Naive thymus-derived CD8-positive, alpha-beta T cell (primary cell): ENCODE results near the gene CRTC1. TPM values are rescaled to one million over a fixed set of nuclear protein-coding genes. Genes with fewer than 3 reads are reported as not detected.

Source experiments
- ATAC-seq, 2 donors: fragments of 150-1000 bp; cut with Tn5 transposase in 1 of 2; sonication (Bioruptor Pico), chemical (Tn5 transposase) in 1 of 2; 1 replicate in 1 of 2; 2 replicates in 1 of 2; pipeline ENCODE4 v1.10.0; 2021; ENCODE audit warnings: mild to moderate bottlenecking in 2 of 2, moderate library complexity in 2 of 2
- POLR2A ChIA-PET: fragments of 350-600 bp; sonication (Branson Sonifier 250); formaldehyde crosslinking; loops from one replicate; lab custom pipeline; 2021; ENCODE audit warnings: antibody characterized with exemption; lab: Charles Lee
- DNase-seq, 10 donors: peaks; one replicate each; pipeline versions ENCODE4 v3.0.0 to v3.0.0-alpha.2; 2020 to 2022
- H3K27ac Mint-ChIP-seq, 10 donors: one replicate each; pipeline ENCODE4 v1.8.0; 2020 to 2022; ENCODE audit warnings: mild to moderate bottlenecking in 10 of 10, mixed read lengths in 10 of 10, moderate library complexity in 4 of 10, inconsistent platforms in 1 of 10
- H3K27me3 Mint-ChIP-seq, 5 donors: one replicate each; pipeline ENCODE4 v1.8.0; 2021 to 2022; ENCODE audit warnings: mixed read lengths in 5 of 5
- H3K36me3 Mint-ChIP-seq, 3 donors: one replicate each; pipeline ENCODE4 v1.8.0; 2020 to 2022; ENCODE audit warnings: mixed read lengths in 3 of 3, mild to moderate bottlenecking in 2 of 3, inconsistent platforms in 1 of 3
- H3K4me1 Mint-ChIP-seq, 4 donors: one replicate each; pipeline ENCODE4 v1.8.0; 2021 to 2022; ENCODE audit warnings: mixed read lengths in 4 of 4
- H3K4me3 Mint-ChIP-seq, 10 donors: one replicate each; pipeline ENCODE4 v1.8.0; 2020 to 2022; ENCODE audit warnings: mild to moderate bottlenecking in 10 of 10, mixed read lengths in 10 of 10, moderate library complexity in 6 of 10, inconsistent platforms in 1 of 10
- H3K9me3 Mint-ChIP-seq, 9 donors: one replicate each; pipeline ENCODE4 v1.8.0; 2020 to 2022; ENCODE audit warnings: mixed read lengths in 9 of 9, mild to moderate bottlenecking in 3 of 9, inconsistent platforms in 1 of 9, moderate library complexity in 1 of 9
- polyA plus RNA-seq, 3 donors: library from polyadenylated mRNA; unstranded; fragments of 300-500 nt; fragmentation: Illumina TruSeq; gene quantifications; one replicate each; pipeline ENCODE4 v1.2.3, GENCODE V29; 2021
- total RNA-seq, 8 experiments: library from RNA in 2 of 8; stranded (reverse) in 2 of 8; gene quantifications; one replicate each; pipeline ENCODE4 v1.2.3 and lab custom pipeline; 2021 to 2026

Gene CRTC1
- total and polyA plus RNA-seq, 5 experiments from 2014 or later = 1.2 to 25.7 (median 2.0) TPM

DNA sequence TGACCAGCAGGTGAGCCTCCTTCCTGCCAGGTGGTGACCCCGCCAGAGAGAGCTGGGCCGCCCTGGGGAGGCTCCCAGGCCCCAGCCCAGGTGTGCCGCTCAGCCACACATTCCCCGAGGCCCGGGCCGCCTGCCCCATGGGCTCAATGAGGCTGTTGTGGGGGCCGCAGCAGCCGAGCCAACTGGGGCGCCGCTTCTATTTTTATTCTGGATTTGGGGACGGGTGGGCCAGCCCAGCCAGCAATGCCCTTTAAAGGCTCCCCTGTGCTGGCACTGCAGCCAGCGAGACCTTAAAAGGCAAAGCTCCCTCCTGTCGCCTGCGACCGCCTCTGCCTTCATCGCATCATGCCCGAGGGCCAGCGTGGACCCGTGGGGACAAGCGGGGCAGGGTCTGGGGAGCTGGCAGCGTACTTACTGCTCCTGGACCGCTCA, 17.7 kb upstream of the CRTC1 start:
- Mint-ChIP-seq H3K4me1 (peaks cover 19 to 33% (median 25%) of the 10 kb centered on the region in 4 donors), H3K9me3 (no peaks in the 10 kb centered on the region), H3K36me3 (peaks cover 0 to 22% (median 7%) of the 10 kb centered on the region in 3 donors), H3K27me3 (no peaks in the 10 kb centered on the region), H3K4me3 (peak overlapping the region in 1 of 10 donors; percentile 10), H3K27ac (peak overlapping the region in 2 of 10 donors; percentile 24 to 59)
- ATAC-seq (no peak), DNase-seq (no peak)
- POLR2A ChIA-PET = no interaction called here

DNA sequence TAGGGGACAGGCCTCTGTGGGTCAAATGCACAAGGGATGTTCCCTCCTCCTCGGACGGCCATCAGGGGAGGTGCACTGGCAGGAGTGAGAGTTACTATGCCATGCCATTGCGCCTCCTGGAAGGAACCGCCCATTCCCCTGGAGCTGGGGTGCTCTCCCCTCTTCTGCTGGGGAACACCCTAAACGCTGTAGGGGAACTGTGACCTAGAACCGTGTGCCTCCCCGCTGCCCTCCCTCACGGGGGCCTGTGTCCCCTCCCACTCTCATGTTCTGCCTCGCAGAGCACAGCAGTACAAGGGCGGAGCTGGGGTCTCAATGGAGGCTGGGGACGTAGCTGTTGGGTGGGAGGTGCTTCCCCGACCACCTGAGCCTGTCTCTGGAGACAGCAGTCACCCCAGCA, 17.2 kb upstream of the CRTC1 start:
- Mint-ChIP-seq H3K9me3 (no peaks in the 10 kb centered on the region), H3K36me3 (peaks cover 0 to 22% (median 7%) of the 10 kb centered on the region in 3 donors), H3K27me3 (no peaks in the 10 kb centered on the region), H3K27ac (peak overlapping the region in 2 of 10 donors; percentile 24 to 59), H3K4me1 (peaks cover 17 to 32% (median 22%) of the 10 kb centered on the region in 4 donors), H3K4me3 (peak overlapping the region in 2 of 10 donors; percentile 10 to 24)
- POLR2A ChIA-PET = no interaction called here
- ATAC-seq (no peak), DNase-seq (no peak)

DNA sequence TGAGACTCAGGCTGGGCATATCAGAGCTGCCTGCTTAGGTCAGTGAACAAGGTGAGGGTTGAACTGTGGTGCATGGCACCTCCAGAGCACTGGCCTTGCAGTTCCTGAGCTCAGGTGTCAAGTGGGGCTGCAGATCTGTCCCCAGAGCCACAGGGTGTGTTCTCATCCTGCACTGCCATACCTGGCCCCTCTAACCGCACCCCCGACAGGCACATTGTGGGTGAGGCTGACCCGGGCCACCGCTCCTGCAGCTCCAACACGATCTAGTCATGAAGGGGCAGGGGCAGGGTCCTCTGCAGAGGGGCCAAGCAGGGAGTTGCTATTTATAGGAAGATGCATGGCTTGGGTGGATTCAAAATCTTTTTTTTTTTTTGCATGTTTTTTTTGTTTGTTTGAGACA, 16.7 kb upstream of the CRTC1 start:
- ATAC-seq (no peak), DNase-seq (no peak)
- H3K36me3 Mint-ChIP-seq = peaks cover 0 to 22% (median 7%) of the 10 kb centered on the region in 3 donors
- no peak overlapping the region for H3K4me3 Mint-ChIP-seq
- H3K4me1 Mint-ChIP-seq = peaks cover 14 to 32% (median 19%) of the 10 kb centered on the region in 4 donors
- peak overlapping the region in 1 of 10 donors; percentile 38 for H3K27ac Mint-ChIP-seq
- no peaks in the 10 kb centered on the region for H3K27me3 Mint-ChIP-seq
- no peaks in the 10 kb centered on the region for H3K9me3 Mint-ChIP-seq
- POLR2A ChIA-PET = no interaction called here

DNA sequence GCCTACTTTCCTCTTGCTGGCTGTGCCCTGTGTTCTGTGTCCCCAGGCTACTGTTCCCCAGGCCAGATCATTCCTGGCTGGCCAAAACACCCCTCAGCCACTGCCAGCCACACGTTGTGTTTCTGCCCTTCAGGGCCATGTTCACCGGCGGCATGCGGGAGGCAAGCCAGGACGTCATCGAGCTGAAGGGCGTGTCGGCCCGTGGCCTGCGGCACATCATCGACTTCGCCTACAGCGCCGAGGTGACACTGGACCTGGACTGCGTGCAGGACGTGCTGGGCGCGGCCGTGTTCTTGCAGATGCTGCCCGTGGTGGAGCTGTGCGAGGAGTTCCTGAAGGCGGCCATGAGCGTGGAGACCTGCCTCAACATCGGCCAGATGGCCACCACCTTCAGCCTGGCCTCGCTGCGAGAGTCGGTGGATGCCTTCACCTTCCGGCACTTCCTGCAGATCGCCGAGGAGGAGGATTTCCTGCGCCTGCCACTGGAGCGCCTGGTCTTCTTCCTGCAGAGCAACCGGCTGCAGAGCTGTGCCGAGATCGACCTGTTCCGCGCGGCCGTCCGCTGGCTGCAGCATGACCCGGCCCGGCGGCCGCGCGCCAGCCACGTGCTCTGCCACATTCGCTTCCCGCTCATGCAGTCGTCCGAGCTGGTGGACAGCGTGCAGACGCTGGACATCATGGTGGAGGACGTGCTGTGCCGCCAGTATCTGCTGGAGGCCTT, 15.8 kb upstream of the CRTC1 start:
- no peak overlapping the region for H3K4me3 Mint-ChIP-seq
- ATAC-seq (no peak), DNase-seq (no peak)
- no peaks in the 10 kb centered on the region for H3K9me3 Mint-ChIP-seq
- H3K27ac Mint-ChIP-seq = peak overlapping the region in 1 of 10 donors; percentile 20
- POLR2A ChIA-PET = no interaction called here
- H3K36me3 Mint-ChIP-seq = peaks cover 0 to 25% (median 7%) of the 10 kb centered on the region in 3 donors
- H3K27me3 Mint-ChIP-seq = no peaks in the 10 kb centered on the region
- H3K4me1 Mint-ChIP-seq = peaks cover 10 to 29% (median 19%) of the 10 kb centered on the region in 4 donors

DNA sequence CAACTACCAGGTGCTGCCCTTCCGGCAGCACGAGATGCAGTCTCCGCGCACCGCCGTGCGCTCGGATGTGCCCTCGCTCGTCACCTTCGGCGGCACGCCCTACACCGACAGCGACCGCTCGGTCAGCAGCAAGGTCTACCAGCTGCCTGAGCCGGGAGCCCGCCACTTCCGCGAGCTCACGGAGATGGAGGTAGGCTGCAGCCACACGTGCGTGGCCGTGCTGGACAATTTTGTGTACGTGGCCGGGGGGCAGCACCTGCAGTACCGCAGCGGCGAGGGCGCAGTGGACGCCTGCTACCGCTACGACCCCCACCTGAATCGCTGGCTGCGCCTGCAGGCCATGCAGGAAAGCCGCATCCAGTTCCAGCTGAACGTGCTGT, 15.2 kb upstream of the CRTC1 start:
- Mint-ChIP-seq H3K4me1 (peaks cover 10 to 27% (median 16%) of the 10 kb centered on the region in 4 donors), H3K27me3 (no peaks in the 10 kb centered on the region), H3K9me3 (no peaks in the 10 kb centered on the region), H3K27ac (no peak overlapping the region), H3K4me3 (no peak overlapping the region), H3K36me3 (peaks cover 0 to 25% (median 7%) of the 10 kb centered on the region in 3 donors)
- DNase-seq = no peak
- POLR2A ChIA-PET = no interaction called here
- ATAC-seq = no peak

DNA sequence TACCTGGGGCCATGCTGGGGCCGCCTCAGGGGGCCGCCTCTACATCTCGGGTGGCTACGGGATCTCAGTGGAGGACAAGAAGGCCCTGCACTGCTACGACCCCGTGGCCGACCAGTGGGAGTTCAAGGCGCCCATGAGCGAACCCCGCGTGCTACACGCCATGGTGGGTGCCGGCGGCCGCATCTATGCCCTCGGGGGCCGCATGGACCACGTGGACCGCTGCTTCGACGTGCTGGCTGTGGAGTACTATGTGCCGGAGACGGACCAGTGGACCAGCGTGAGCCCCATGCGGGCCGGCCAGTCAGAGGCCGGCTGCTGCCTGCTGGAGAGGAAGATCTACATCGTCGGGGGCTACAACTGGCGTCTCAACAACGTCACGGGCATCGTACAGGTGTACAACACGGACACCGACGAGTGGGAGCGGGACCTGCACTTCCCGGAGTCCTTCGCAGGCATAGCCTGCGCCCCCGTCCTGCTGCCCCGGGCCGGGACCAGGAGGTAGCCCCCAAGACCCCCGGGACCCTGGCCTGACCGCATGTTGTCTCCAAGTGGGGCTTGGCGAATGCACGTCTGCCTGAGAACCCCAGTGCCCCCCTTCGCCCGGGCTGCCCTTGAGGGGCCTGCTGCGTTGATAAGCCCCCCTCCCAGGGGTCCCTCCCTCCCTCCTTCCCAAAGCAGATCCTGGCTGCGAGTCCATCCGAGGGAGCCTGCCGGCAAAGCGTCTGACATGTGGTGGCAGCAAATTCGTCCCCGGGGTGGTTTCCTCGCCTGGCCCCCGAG, 14.5 kb upstream of the CRTC1 start:
- no peak overlapping the region for H3K27ac Mint-ChIP-seq
- H3K36me3 Mint-ChIP-seq = peaks cover 0 to 25% (median 7%) of the 10 kb centered on the region in 3 donors
- no peaks in the 10 kb centered on the region for H3K27me3 Mint-ChIP-seq
- H3K4me1 Mint-ChIP-seq = peaks cover 6 to 20% (median 10%) of the 10 kb centered on the region in 4 donors
- ATAC-seq (no peak), DNase-seq (no peak)
- POLR2A ChIA-PET = no interaction called here
- no peak overlapping the region for H3K4me3 Mint-ChIP-seq
- no peaks in the 10 kb centered on the region for H3K9me3 Mint-ChIP-seq

DNA sequence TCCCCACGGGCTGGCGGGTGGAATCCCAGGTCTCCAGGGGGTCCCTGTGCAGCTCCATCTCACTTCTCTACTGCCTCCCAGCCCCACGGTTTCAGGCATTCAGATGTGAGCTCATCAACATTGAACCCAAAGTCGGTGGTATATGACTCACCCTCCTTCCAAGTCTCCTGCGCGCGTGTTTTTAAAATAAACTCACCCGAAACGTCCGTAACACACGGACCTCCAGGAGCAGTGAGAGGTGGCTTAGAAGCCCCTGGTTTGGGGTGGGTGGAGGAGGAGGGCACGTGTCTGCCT, 14.0 kb upstream of the CRTC1 start:
- no peak overlapping the region for H3K4me3 Mint-ChIP-seq
- no peaks in the 10 kb centered on the region for H3K27me3 Mint-ChIP-seq
- H3K4me1 Mint-ChIP-seq = peaks cover 2 to 16% (median 5%) of the 10 kb centered on the region in 4 donors
- POLR2A ChIA-PET = no interaction called here
- peak overlapping the region in 1 of 10 donors; percentile 52 for H3K27ac Mint-ChIP-seq
- peaks cover 0 to 25% (median 7%) of the 10 kb centered on the region in 3 donors for H3K36me3 Mint-ChIP-seq
- H3K9me3 Mint-ChIP-seq = no peaks in the 10 kb centered on the region
- DNase-seq (no peak), ATAC-seq (no peak)

DNA sequence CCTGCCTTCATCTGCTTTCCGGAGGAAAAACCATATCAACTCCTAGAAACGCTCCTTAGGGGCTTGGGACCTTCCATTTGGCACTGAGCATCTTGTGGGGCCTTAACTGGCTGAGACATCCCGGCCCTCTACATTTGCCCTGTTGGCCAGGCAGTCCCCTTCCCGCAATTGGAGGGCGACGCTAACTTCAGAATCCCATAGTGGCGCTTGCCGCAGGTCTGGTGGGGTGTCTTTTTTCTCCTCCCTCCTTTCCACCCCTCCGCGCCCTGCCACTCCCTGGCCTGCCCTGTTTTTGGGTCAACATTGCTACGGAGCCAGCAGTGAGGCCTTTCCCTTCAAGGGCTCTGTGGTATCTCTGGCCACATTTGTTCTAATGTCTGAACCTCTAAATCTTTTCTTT, 13.6 kb upstream of the CRTC1 start:
- Mint-ChIP-seq H3K9me3 (no peaks in the 10 kb centered on the region), H3K27ac (peak overlapping the region in 1 of 10 donors; percentile 52), H3K4me1 (peaks cover 2 to 12% (median 4%) of the 10 kb centered on the region in 4 donors), H3K27me3 (no peaks in the 10 kb centered on the region), H3K4me3 (no peak overlapping the region), H3K36me3 (peaks cover 0 to 25% (median 7%) of the 10 kb centered on the region in 3 donors)
- ATAC-seq = no peak
- POLR2A ChIA-PET = no interaction called here
- DNase-seq = no peak

DNA sequence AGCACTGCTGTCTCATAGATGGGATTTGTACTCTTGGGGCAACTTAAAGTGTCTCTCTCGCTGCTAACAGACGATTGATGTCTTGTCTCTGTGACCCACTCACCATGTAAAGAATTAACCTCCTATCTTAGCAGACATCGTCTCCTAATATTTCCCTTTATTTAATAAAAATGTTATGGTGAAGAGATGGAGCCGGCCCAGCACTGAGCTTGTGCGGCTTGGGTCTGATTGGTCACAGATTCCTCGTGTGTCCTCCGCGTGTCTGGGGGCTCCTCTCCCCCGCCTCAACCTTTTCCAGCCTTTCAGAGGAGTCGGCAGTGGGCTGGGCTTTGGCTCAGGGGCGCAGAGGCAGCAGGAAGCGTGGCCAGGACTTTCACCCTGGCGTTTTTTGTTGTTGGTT, 13.2 kb upstream of the CRTC1 start:
- no peak for DNase-seq
- no peak for ATAC-seq
- POLR2A ChIA-PET = no interaction called here
- Mint-ChIP-seq H3K4me1 (peaks cover 2 to 8% (median 3%) of the 10 kb centered on the region in 4 donors), H3K27ac (no peak overlapping the region), H3K36me3 (peaks cover 0 to 25% (median 7%) of the 10 kb centered on the region in 3 donors), H3K9me3 (no peaks in the 10 kb centered on the region), H3K27me3 (no peaks in the 10 kb centered on the region), H3K4me3 (no peak overlapping the region)

DNA sequence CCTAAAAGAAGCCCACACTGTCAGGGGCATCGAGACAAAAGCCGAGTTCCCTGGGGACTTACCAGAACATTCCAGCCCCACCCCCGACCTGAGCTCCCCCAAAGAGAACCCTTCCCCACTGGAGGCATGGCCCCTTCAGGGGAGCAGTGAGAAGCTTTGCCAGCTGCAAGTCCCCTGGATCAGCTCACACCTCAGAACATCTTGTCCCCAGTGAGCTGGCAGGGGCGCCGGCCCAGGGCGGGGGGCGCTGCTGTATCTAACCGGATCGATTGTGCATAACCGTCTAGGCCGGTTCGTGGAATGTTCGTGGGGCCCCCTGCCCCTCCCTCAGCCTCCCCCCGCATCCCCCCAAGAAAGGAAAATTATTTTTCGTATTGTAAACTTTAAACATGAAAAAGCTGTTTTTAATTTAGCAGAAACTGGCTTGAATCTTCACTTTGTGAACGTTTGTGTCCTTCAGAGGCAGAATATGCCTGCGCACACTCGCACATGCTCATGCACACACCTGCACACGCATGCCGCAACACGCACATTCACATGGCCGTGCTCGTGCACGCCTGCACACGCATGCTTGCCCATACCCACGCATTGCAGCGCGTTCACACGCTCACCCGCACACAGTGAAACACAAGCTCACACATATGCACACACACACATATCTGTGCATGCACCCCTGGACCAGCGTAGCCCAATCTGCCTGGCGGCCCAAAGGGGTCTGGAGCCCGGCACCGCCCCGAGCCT, 12.0 kb upstream of the CRTC1 start:
- POLR2A ChIA-PET = no interaction called here
- Mint-ChIP-seq H3K27ac (no peak overlapping the region), H3K27me3 (no peaks in the 10 kb centered on the region), H3K4me1 (peaks cover 0 to 9% (median 2%) of the 10 kb centered on the region in 4 donors), H3K4me3 (no peak overlapping the region), H3K9me3 (no peaks in the 10 kb centered on the region), H3K36me3 (peaks cover 0 to 25% (median 7%) of the 10 kb centered on the region in 3 donors)
- no peak for DNase-seq
- no peak for ATAC-seq

DNA sequence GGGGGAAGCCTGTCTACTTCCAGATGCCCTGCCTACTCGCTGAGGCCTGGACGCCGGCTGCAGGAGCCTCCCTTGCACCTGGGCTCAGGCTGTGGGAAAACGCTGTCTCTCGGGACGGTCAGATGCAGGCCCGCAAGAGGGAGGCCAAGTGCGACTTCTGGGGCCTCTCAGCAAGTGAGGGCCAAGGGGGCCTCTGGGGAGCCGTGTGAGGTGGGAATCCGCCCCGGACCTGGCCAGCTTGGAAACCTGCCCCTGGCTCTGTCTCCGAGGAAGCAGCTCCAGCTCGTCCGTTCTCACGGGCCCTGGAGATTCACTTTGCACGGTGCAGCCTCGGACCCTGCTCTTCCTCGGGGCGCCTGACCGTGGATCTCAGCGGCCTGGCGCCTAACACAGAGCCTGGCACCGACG, 11.4 kb upstream of the CRTC1 start:
- POLR2A ChIA-PET = no interaction called here
- ATAC-seq = no peak
- no peak overlapping the region for H3K4me3 Mint-ChIP-seq

DNA sequence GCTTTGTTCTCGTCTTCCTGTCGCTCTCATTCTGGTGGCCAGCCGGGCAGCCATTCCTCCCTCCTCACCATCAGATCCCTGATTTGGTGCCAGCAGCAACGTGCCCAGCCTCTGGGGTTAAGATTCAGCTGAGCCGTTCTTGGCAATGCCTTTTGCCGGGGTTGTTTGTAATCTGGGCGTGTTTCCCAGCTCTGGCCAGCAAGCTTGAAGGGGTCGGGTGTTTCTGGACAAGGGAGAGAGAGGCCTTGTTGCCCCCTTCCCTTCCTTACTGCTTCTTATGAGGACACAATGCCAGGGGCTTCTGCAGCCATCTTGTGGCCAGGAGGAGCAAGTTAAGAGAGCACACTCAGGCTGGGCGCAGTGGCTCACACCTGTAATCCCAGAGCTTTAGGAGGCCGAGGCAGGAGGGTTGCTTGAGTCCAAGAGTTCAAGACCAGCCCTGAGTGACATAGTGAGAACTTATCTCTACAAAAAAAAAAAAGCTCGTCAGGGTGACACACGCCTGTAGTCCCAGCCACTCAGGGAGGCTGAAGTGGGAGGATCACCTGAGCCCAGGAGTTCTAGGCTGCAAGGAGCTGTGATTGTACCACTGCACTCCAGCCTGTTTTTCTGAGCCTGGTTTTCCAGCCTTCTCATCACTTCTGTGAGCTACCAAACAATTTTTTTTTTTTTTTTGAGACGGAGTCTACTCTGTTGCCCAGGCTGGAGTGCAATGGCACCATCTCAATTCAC, 10.7 kb upstream of the CRTC1 start:
- H3K9me3 Mint-ChIP-seq = no peaks in the 10 kb centered on the region
- ATAC-seq (no peak), DNase-seq (no peak)
- H3K4me1 Mint-ChIP-seq = peaks cover 0 to 9% (median 1%) of the 10 kb centered on the region in 4 donors
- H3K4me3 Mint-ChIP-seq = no peak overlapping the region
- POLR2A ChIA-PET = interaction anchor here (0.5 to 0.7 kb wide), 3 partner anchors 32 to 85 kb away, joined by 3 to 4 read pairs (median 4); no protein-coding TSS in a partner anchor
- H3K27ac Mint-ChIP-seq = no peak overlapping the region
- peaks cover 0 to 16% (median 7%) of the 10 kb centered on the region in 3 donors for H3K36me3 Mint-ChIP-seq
- H3K27me3 Mint-ChIP-seq = no peaks in the 10 kb centered on the region

More for the DNA sequence above, 11.4 kb upstream of the CRTC1 start:
- DNase-seq = no peak
- peaks cover 0 to 21% (median 7%) of the 10 kb centered on the region in 3 donors for H3K36me3 Mint-ChIP-seq
- H3K4me1 Mint-ChIP-seq = peaks cover 0 to 9% (median 1%) of the 10 kb centered on the region in 4 donors
- H3K9me3 Mint-ChIP-seq = no peaks in the 10 kb centered on the region
- no peaks in the 10 kb centered on the region for H3K27me3 Mint-ChIP-seq
- H3K27ac Mint-ChIP-seq = no peak overlapping the region
